ENCODE results near the gene CILP2.

Gene CILP2

DNA sequence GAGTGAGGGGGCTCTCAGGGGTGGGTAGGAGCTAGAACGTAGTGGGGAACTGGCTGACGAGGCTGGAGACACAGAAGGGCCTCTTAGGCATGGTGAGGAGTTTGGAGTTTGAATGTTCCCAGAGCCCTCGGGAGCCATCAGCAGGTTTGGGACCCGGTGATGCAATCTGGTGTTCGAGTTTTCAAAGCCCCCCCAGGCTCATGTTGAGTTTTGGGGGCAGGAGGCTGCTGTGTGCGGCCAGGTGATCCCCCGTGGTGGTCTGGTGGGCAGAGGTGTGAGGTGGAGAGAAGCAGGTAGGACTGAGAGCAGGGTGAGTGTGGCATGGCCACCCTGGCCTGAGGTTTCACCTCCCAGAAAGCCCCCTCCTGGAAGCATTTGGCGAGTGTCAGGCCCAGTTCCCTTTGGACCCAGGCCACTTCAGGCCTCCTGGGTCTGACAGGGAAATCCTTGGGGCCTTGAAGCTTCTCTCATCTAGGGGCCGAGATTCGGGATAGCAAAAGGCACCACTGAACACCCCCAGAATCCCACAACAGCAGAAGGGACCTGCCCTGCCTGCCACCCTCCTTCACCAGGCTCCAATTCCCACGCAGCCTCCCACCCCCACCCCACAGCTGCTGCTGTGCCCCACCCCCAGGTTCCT is 8.2 kb upstream of the CILP2 start:
- no peak for DNase-seq

GRCh38 chr19:19530423-19530804 is 7.7 kb upstream of the CILP2 start:
- DNase-seq: no peak

DNA sequence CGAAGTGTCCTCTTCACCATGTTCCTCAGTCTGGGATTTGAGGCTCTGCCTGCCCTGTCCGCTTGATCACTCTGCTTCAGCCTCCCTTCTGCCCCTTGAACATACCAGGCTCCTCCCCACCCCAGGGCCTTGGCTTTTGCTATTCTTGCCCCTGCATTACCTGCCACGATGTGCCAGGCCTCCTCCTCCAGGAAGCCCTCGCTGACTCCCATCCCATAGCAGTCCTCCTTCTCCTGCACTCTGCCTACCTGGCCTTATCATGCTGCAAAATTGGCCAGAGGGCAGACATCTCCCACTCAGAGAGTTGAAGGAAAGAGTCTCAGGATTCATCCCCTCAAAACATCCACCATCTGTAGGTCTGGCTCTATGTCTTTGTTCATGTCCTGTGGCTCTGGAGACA is 7.2 kb upstream of the CILP2 start:
- no peak for DNase-seq

DNA sequence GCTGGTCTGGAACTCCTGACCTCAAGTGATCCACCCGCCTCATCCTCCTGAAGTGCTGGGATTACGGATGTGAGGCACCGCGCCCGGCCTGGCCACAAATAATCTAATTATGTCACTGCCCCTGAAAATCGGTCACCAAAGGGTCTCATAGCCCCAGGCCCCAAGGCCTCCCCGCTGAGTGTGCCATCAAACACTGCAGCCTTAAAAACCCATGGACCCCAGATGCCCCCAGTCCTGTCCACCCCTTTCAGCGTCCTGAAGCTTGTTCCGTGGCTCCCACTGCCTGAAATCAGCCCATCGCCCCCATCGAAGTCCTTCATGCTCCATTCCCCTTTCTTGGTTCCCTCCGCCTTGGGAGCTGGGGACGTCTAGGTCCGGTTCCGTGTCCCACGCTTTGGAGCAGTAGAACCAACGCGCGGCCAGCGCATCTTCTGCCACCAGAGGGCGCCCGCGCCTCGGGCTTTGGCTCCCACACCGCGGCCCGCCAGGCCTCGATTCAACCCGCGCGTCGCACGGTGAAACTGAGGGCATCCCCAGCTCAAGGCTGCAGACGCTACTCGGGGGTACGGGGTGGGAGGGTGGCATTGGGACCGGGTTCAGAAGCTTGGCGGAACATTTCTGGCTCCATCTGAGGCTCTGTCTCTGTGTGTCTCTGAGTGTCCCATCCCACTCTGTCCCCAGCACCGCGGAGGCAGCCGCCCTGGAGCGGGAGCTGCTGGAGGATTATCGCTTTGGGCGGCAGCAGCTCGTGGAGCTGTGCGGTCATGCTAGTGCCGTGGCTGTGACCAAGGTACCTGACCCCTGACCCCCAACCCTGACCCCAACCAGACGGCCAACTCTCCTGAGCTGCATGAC is 5.9 kb upstream of the CILP2 start:
- no peak for DNase-seq

DNA sequence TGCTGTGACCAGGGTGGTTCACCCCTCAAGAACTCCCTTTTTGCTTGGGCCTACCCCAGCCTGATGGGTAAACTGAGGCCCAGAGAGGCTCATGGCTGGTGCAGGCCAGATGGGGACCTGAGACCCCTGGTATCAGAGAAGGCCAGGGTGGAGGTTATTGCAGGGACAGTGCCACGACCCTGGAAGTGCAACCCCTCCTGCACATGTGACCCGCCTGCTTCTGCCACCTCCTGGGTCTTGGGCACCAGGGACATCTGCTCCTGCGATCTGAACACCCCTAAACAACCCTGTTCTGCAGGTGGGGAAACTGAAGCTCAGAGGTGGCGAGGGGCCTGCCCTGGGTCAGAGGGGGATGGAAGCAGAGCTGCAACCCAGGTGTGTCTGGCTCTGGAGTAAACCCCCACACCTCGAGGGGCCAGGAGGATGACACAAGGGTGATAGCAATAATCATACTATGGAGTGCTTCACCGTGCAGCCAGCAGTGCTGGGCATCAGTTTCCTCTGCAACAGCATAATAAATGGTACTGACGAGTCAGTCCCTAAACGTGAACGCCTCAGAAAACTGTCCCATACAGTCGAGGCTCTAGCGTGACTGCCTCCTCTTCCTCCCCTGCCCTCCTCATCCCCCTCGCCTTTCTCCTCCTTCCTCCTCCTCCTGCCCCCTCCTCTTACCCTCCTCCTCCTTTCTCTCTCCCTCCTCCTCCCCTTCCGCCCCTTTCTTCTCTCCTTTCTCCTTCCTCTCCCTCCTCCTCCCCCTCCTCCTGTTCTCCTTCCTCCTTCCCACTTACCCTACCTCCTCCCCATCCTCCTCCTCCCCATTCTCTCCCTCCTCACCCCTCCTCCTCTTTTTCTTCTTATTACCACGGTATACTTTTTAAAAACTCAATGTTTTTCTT is 5.0 kb upstream of the CILP2 start:
- no peak for DNase-seq

DNA sequence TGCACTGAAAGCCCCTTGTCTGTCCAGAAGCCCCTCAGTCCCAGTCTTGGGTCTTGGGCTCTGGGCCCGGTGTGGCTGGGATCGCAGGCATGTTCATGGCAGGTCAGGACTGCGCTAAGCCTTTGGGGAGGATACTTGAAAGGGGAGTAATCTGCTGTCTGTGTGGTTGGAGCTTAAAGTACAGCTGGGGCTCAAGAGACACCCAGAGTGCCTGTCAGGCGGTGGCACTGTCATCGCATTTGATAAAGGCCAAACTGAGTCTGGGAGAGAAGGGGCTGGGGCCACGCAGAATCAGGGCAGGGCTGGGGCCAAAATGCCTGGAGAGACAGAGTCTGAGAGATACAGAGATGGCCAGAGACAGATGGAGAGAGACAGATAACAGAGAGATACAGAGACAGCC is 4.2 kb upstream of the CILP2 start:
- DNase-seq: no peak

GRCh38 chr19:19534556-19535265 is 3.4 kb upstream of the CILP2 start:
- no peak for DNase-seq

- no peak for DNase-seq
These were observed 2.5 kb upstream of the CILP2 start for GRCh38 chr19:19535311-19536191.

GRCh38 chr19:19537075-19538048 is 703 bp upstream of the CILP2 start:
- no peak for DNase-seq

- DNase-seq: no peak
These were observed 711 bp downstream of the CILP2 start for GRCh38 chr19:19538785-19539166.

DNA sequence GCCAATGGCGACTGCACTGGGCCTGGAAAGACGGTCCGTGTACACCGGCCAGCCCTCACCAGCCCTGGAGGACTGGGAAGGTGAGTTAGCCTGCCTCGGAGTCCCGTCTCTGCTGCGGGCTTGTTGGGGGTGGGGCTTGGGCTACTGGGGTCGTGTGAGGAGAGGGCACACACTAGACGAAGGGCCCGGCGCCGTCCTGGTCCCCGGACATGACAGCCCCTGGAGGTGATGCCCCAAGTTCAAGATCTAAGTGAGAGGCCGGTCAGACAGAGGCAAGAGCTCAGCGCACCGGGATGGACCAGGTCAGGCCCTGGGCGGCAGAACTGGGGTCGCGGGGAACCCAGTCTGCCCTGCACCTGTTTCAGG is 1.6 kb downstream of the CILP2 start:
- no peak for DNase-seq

GRCh38 chr19:19540064-19540714 is 2.1 kb downstream of the CILP2 start:
- no peak for DNase-seq

GRCh38 chr19:19540715-19541515 is 2.9 kb downstream of the CILP2 start:
- no peak for DNase-seq

GRCh38 chr19:19541616-19542015 is 3.6 kb downstream of the CILP2 start:
- no peak for DNase-seq

DNA sequence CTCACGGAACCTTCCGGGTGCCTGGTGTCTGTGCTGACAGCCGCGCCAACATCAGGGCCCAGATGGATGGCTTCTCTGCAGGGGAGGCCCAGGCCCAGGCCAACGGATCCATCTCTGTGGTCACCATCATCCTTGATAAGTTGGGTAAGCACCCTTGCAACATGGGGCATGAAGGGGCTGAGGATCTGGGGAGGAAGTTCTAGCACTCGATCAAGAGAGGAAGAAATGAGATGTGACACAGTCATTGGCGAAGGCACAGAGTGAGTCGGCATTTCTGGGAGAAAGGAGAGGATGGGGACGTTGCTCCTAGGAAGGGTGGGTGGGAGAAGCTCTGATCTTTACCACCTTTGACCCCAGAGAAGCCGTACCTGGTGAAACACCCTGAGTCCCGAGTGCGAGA is 4.4 kb downstream of the CILP2 start:
- DNase-seq: no peak

GRCh38 chr19:19543101-19543500 is 5.0 kb downstream of the CILP2 start:
- DNase-seq: no peak

DNA sequence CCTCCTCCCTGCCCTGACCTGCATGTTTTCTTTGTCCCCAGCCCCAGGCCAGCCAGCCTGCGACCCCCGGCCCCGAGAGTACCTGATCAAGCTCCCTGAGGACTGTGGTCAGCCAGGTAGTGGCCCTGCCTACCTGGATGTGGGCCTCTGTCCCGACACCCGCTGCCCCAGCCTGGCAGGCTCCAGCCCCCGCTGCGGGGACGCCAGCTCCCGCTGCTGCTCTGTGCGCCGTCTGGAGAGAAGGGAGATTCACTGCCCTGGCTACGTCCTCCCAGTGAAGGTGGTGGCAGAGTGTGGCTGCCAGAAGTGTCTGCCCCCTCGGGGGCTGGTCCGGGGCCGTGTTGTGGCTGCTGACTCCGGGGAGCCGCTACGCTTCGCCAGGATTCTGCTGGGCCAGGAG is 5.6 kb downstream of the CILP2 start:
- DNase-seq: no peak

DNA sequence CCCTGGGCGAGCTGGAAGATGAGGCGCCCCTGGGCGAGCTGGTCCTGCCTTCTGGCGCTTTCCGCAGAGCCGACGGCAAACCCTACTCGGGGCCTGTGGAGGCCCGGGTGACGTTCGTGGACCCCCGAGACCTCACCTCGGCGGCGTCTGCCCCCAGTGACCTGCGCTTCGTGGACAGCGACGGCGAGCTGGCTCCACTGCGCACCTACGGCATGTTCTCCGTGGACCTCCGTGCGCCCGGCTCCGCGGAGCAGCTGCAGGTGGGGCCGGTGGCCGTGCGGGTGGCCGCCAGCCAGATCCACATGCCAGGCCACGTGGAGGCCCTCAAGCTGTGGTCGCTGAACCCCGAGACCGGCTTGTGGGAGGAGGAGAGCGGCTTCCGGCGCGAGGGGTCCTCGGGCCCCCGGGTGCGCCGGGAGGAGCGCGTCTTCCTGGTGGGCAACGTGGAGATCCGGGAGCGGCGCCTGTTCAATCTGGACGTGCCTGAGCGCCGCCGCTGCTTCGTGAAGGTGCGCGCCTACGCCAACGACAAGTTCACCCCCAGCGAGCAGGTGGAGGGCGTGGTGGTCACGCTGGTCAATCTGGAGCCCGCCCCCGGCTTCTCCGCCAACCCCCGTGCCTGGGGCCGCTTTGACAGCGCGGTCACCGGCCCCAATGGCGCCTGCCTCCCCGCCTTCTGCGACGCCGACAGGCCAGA is 6.3 kb downstream of the CILP2 start:
- DNase-seq: no peak
